ENCODE measurements around the gene MCC. TPM values are rescaled to one million over a fixed set of nuclear protein-coding genes. Genes with fewer than 3 reads are reported as not detected.

Gene MCC
- total RNA-seq, 1 experiment from 2014 or later: 0.41 TPM

DNA sequence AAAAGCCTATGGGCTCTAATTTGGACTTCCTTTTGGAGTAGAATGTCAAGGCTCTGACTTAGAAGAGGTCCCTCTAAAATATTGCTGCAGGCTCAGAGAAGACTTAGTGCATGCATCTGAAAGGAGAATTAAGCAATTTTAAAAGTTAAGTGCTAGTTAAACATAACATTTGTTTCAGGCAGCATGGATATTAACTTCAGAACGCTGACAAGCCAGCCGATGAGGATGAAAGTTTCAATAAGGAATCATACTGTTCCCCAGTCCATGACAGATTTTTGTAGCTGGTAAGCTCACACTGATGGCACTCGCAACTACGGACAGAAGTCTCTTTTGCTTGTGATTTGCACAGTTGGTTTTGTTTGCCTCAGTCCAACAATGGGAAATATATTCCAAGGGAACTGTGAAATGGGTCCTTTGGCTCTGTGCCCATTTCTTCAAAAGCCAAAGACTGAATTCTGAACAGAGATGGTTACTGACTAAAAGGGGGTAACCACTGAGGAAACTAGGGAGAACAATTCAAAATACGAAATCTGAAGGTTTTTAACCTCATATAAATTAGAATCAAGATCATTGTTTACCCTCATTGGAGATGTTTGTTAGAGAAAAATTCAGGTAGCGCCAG, 464.1 kb downstream of the MCC start:
- Histone ChIP-seq H3K27me3 (ENCODE audit: control insufficient read depth, insufficient read depth, low read length) (no peaks in the 10 kb centered on the region), H3K36me3 (ENCODE audit: control insufficient read depth, insufficient read depth, low read length) (peaks cover 12% of the 10 kb centered on the region), H3K4me3 (ENCODE audit: low read depth in 2 of 2, low read length in 2 of 2) (no peak overlapping the region), H3K4me1 (ENCODE audit: control insufficient read depth, insufficient read depth, low read length) (peaks cover 21% of the 10 kb centered on the region), H3K9me3 (ENCODE audit: control insufficient read depth, insufficient read depth, low read depth, low read length) (no peaks in the 10 kb centered on the region), H3K27ac (ENCODE audit: low read length) (no peak overlapping the region)
- intact Hi-C loops (cut with micrococcal nuclease; ENCODE audit: unreplicated experiment) (no loop called here), in situ Hi-C loops (cut with HindIII; ENCODE audit: low pct_unique_long_range_greater_than_20kb, low sequenced_read_pairs) (no loop called here)
- ATAC-seq (no peak), DNase-seq (ENCODE audit: low read depth, low spot score) (no peak)
- POLR2A ChIA-PET: interaction anchor here (0.5 kb wide), 1 partner anchor 15 kb away, joined by 3 read pairs; no protein-coding TSS in a partner anchor
- TF ChIP-seq SIN3A (IDR thresholded peaks at IDR 0.05; ENCODE audit: borderline replicate concordance, insufficient read depth, low read depth, low read length) (no peak), POLR2AphosphoS5 (IDR thresholded peaks at IDR 0.05; ENCODE audit: low read depth, low read length) (no peak), TCF7L2 (IDR thresholded peaks at IDR 0.05; ENCODE audit: low read depth, low read length) (no peak)
- TF ChIP-seq, protein P1, sequence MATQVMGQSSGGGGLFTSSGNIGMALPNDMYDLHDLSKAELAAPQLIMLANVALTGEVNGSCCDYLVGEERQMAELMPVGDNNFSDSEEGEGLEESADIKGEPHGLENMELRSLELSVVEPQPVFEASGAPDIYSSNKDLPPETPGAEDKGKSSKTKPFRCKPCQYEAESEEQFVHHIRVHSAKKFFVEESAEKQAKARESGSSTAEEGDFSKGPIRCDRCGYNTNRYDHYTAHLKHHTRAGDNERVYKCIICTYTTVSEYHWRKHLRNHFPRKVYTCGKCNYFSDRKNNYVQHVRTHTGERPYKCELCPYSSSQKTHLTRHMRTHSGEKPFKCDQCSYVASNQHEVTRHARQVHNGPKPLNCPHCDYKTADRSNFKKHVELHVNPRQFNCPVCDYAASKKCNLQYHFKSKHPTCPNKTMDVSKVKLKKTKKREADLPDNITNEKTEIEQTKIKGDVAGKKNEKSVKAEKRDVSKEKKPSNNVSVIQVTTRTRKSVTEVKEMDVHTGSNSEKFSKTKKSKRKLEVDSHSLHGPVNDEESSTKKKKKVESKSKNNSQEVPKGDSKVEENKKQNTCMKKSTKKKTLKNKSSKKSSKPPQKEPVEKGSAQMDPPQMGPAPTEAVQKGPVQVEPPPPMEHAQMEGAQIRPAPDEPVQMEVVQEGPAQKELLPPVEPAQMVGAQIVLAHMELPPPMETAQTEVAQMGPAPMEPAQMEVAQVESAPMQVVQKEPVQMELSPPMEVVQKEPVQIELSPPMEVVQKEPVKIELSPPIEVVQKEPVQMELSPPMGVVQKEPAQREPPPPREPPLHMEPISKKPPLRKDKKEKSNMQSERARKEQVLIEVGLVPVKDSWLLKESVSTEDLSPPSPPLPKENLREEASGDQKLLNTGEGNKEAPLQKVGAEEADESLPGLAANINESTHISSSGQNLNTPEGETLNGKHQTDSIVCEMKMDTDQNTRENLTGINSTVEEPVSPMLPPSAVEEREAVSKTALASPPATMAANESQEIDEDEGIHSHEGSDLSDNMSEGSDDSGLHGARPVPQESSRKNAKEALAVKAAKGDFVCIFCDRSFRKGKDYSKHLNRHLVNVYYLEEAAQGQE (IDR thresholded peaks at IDR 0.05; ENCODE audit: insufficient read depth in 1 of 2, low read depth in 2 of 2, low read length in 1 of 2): no peak
- TF ChIP-seq, protein P2, sequence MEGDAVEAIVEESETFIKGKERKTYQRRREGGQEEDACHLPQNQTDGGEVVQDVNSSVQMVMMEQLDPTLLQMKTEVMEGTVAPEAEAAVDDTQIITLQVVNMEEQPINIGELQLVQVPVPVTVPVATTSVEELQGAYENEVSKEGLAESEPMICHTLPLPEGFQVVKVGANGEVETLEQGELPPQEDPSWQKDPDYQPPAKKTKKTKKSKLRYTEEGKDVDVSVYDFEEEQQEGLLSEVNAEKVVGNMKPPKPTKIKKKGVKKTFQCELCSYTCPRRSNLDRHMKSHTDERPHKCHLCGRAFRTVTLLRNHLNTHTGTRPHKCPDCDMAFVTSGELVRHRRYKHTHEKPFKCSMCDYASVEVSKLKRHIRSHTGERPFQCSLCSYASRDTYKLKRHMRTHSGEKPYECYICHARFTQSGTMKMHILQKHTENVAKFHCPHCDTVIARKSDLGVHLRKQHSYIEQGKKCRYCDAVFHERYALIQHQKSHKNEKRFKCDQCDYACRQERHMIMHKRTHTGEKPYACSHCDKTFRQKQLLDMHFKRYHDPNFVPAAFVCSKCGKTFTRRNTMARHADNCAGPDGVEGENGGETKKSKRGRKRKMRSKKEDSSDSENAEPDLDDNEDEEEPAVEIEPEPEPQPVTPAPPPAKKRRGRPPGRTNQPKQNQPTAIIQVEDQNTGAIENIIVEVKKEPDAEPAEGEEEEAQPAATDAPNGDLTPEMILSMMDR (IDR thresholded peaks at IDR 0.05): no peak
- no TSS peak for BruUV-seq (replicated peaks)
- CTCF ChIA-PET: no interaction called here

DNA sequence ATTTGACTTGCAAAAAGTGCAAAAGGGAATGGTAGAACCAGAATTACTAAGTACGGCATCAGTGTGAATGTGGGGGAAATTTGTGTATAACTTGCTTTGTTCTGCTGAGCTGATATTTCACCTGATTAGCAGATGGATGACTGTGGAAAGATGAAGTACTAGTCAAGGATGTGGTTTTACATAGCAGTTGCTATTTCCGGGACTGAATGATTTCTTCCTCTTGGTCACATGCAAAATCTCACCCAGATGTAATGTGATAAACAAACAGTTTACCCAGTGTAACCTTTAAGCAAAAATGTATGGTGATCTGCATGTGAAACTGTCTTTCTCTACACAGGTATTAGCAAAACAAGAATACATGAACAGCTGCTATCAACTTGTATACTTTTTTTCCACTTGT, 465.6 kb downstream of the MCC start:
- TF ChIP-seq SIN3A (IDR thresholded peaks at IDR 0.05; ENCODE audit: borderline replicate concordance, insufficient read depth, low read depth, low read length): no peak
- TF ChIP-seq, protein P2 (IDR thresholded peaks at IDR 0.05): no peak
- TF ChIP-seq, protein P1 (IDR thresholded peaks at IDR 0.05; ENCODE audit: insufficient read depth in 1 of 2, low read depth in 2 of 2, low read length in 1 of 2): no peak
- no peak for TF ChIP-seq TCF7L2 (IDR thresholded peaks at IDR 0.05; ENCODE audit: low read depth, low read length)
- TF ChIP-seq POLR2AphosphoS5 (IDR thresholded peaks at IDR 0.05; ENCODE audit: low read depth, low read length): no peak
- H3K4me3 ChIP-seq (ENCODE audit: low read depth in 2 of 2, low read length in 2 of 2): no peak overlapping the region
- H3K9me3 ChIP-seq (ENCODE audit: control insufficient read depth, insufficient read depth, low read depth, low read length): no peaks in the 10 kb centered on the region
- in situ Hi-C loops (cut with HindIII; ENCODE audit: low pct_unique_long_range_greater_than_20kb, low sequenced_read_pairs) (no loop called here), intact Hi-C loops (cut with micrococcal nuclease; ENCODE audit: unreplicated experiment) (no loop called here)
- ATAC-seq (no peak), DNase-seq (ENCODE audit: low read depth, low spot score) (no peak)
- no peak overlapping the region for H3K27ac ChIP-seq (ENCODE audit: low read length)
- ChIA-PET CTCF (no interaction called here), POLR2A (no interaction called here)
- peaks cover 14% of the 10 kb centered on the region for H3K36me3 ChIP-seq (ENCODE audit: control insufficient read depth, insufficient read depth, low read length)
- H3K27me3 ChIP-seq (ENCODE audit: control insufficient read depth, insufficient read depth, low read length): no peaks in the 10 kb centered on the region
- no TSS peak for BruUV-seq (replicated peaks)
- peaks cover 24% of the 10 kb centered on the region for H3K4me1 ChIP-seq (ENCODE audit: control insufficient read depth, insufficient read depth, low read length)

All from Panc1 (cell line).